Esophagus (tissue), 2 donors: Measurements from ENCODE around the gene TGFBR3L. TPM values are rescaled to one million over a fixed set of nuclear protein-coding genes. Genes with fewer than 3 reads are reported as not detected.
"Not testable (repeated sequence)": the region's sequence is repeated elsewhere in the genome, so short reads cannot be mapped to it uniquely, and the experiment has no call there.

Experiments used
- H3K27ac ChIP-seq, 2 donors: one replicate each; pipeline ENCODE4 v1.5.1; 2013; ENCODE audit warnings: low read depth in 2 of 2, mild to moderate bottlenecking in 2 of 2, inconsistent platforms in 1 of 2, low read length in 1 of 2, moderate library complexity in 1 of 2
- H3K27me3 ChIP-seq, 2 donors: one replicate each; pipeline ENCODE4 v1.6.1; 2013; ENCODE audit warnings: low read length in 2 of 2, control low read depth in 1 of 2, mild to moderate bottlenecking in 1 of 2; ENCODE audit not compliant: insufficient read depth in 2 of 2, control insufficient read depth in 1 of 2
- H3K36me3 ChIP-seq, 2 donors: one replicate each; pipeline ENCODE4 v1.6.1; 2013; ENCODE audit warnings: low read length in 1 of 2; ENCODE audit not compliant: control insufficient read depth in 2 of 2, insufficient read depth in 2 of 2
- H3K4me1 ChIP-seq, 2 donors: one replicate each; pipeline ENCODE4 v1.6.1; 2013; ENCODE audit warnings: low read length in 1 of 2; ENCODE audit not compliant: control insufficient read depth in 2 of 2, insufficient read depth in 2 of 2
- H3K4me3 ChIP-seq, 2 donors: one replicate each; pipeline ENCODE4 v1.5.1; 2013; ENCODE audit warnings: low read length in 2 of 2, mild to moderate bottlenecking in 2 of 2, low read depth in 1 of 2, moderate library complexity in 1 of 2
- H3K9me3 ChIP-seq, 2 donors: one replicate each; pipeline ENCODE4 v1.6.1; 2013; ENCODE audit warnings: mild to moderate bottlenecking in 2 of 2, low read depth in 1 of 2, low read length in 1 of 2, moderate library complexity in 1 of 2; ENCODE audit not compliant: control insufficient read depth in 2 of 2, insufficient read depth in 1 of 2
- WGBS, 2 donors: extraction: QIAGEN DNeasy Blood & Tissue Kit; methylation state at CpG; one replicate each; pipeline ENCODE4 v1.1.7; 2013; 5-methylcytosine and 5-hydroxymethylcytosine counted together
- polyA plus RNA-seq, 2 donors: library from polyadenylated mRNA; stranded (reverse); fragments of 200-250 nt; gene quantifications; one replicate each; pipeline ENCODE4 v1.2.3, GENCODE V29; 2013
- donor health status: healthy with polysubstance abuse.
- donor health status: Bipolar disorder and iron deficiency.

The TGFBR3L gene
- polyA plus RNA-seq, 2 donors: 0.08 TPM; not detected in 1

DNA sequence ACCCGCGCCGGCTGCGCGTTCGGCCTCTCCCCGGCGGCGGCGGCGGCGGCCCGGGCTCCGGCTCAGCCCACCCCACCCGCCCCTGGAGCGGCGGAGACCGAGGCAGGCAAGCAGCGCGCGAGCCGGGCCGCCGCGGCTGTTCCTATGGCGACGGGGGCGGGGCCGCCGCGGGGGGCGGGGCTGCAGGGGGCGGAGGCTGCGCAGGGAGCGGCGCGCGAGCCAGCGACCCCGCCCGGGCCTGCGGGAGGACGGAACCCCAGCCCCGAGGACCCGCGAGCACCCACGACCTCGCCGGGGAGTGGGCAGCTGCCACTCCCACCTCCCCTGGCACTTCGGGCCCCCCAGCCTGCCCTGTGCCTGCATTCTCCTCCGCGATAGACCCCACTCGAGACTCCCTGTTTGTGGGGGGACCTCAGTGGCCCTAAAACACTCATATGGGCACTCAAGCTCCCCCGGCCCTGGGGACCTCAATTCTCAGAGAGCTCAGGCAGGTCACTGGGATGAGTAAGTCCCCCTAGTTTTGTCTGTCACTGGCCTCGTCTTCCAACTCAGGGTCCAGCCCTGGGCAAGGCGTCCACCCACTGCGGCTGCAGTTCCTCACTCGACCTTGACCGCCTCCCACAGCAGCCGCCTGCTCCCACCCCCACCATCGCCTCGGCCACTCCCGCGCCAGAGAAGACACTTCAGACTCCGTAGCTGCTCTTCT is 11.5 kb downstream of the TGFBR3L start, which contains the start of gene CTXN1:
Gene CTXN1 (minus strand): TSS at position 115 of the 706 bp plus-strand sequence. CDS start 597 bp downstream, outside the sequence.
- H3K36me3 ChIP-seq: peaks cover under 1 to 22% of the 10 kb centered on the region in 2 donors
- peak within 1 kb of the TSS; percentile 31 to 46 for H3K4me3 ChIP-seq
- WGBS, 2 donors: 11 to 16% methylated on average over 36 to 65 of the region's 65 CpGs
- H3K27me3 ChIP-seq: no peaks in the 10 kb centered on the region
- peaks cover 14 to 24% of the 10 kb centered on the region in 2 donors for H3K4me1 ChIP-seq
- H3K27ac ChIP-seq: peak within 1 kb of the TSS; percentile 52 to 56
- no peaks in the 10 kb centered on the region for H3K9me3 ChIP-seq

DNA sequence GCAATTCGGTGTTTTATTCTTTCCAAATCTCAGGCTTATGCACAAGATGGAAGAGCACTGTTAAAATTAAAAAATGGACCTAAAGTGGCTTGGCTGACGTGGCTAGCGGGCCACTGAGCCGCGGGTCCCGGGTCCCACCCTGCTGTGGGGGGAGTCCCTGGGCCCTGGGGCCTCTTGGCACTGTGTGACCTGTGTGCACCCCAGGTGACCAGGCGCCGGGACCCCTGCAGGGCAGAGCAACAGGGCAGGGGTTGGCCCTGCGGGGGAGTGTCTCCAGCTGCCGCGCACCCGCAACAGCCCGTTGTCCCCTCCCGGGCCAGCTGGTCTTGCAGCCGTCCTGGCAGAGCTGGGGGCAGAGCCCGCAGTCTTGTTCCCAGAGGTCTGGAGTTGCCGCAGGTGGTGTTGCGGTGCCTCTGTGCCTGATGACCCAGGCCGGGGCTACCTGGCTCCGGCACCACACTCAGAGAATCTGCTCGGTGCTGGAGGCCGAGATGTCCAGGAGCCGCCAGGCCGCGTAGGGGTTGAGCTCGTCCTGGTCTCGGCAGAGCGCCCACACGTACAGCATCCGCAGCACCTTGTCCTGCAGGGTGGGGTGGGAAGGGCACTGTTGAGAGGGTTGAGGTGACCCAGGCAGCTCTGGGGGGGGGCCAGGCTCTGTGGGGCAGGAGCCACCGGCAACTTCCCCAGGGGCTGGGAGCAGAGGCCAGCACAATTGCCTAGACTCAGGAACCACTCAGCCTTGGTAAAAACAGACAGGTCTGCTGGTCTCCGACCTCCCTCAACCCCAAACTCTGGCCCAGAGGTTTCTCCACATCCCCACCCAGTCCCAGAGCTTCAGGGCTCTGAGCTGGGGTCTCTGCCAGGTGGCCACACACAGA is 12.3 kb downstream of the TGFBR3L start:
- no peaks in the 10 kb centered on the region for H3K27me3 ChIP-seq
- H3K4me3 ChIP-seq: no peak overlapping the region
- peak overlapping the region; percentile 50 to 74 for H3K27ac ChIP-seq
- 82% methylated on average over 31 to 32 of the region's 32 CpGs for WGBS, 2 donors
- peaks cover 4 to 26% of the 10 kb centered on the region in 2 donors for H3K36me3 ChIP-seq
- no peaks in the 10 kb centered on the region for H3K9me3 ChIP-seq
- H3K4me1 ChIP-seq: peaks cover 9 to 16% of the 10 kb centered on the region in 2 donors

DNA sequence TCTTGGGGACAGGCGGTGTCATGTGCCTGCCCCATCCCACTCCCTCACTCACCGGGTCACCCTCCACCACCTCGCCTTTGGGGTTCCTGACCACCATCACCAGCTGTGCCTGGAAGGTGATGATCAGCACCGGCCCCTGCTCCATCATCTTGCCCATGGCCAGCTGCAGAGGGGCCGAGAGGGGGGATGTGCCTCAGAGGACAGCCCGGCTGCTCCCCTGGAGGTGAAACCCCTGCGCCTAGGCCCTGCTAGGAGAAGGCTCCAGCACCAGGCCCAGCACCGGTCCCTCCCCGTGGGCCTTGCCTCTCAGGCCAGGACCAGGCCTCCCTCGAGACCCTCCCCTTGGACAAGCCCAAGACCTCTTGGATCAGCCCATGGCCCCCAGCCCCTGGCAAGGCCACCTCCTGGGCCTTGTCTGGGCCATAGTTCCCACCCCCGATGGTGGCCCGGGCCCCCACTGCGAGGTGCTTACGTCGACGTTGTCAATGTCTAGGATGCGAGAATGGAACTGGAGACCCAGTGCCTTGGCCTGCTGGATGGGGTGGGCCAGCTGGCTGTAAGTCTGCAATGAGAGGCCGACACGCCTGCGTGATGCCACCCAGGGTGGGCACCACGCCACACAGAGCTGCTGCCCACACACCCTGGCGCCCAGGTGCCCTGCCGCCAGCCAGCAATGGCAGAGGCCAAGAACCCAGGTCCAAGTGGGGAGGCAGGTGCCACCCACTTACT is 13.1 kb downstream of the TGFBR3L start:
- Histone ChIP-seq H3K4me1 (peaks cover 8 to 15% of the 10 kb centered on the region in 2 donors), H3K4me3 (no peak overlapping the region), H3K27ac (peak overlapping the region; percentile 50 to 74), H3K27me3 (no peaks in the 10 kb centered on the region), H3K9me3 (no peaks in the 10 kb centered on the region), H3K36me3 (peaks cover 9 to 27% of the 10 kb centered on the region in 2 donors)
- 76 to 78% methylated on average over 23 of the region's 23 CpGs for WGBS, 2 donors

DNA sequence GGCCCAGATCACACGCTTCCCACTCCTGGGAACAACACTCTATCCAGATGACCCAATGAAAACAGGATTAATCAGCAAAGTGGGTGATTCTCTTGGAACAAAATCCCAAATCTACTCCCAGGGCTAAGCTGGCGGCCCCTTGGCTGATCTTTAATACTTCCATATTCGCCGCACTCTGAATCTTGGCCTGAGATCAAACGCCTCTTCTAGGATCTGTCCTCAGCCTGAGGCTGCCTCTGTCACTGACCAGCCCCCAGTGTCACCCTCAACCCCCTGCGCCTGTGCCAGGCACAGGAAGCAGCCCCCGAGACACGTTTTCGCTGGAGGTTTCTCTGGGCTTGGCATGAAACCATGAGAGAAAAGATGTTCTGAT is 13.7 kb downstream of the TGFBR3L start:
- H3K27ac ChIP-seq: peak overlapping the region; percentile 50 to 74
- H3K4me3 ChIP-seq: no peak overlapping the region
- H3K27me3 ChIP-seq: no peaks in the 10 kb centered on the region
- peaks cover 12 to 28% of the 10 kb centered on the region in 2 donors for H3K36me3 ChIP-seq
- WGBS, 2 donors: 32 to 52% methylated on average over 9 of the region's 9 CpGs
- no peaks in the 10 kb centered on the region for H3K9me3 ChIP-seq
- H3K4me1 ChIP-seq: peaks cover 8 to 12% of the 10 kb centered on the region in 2 donors

DNA sequence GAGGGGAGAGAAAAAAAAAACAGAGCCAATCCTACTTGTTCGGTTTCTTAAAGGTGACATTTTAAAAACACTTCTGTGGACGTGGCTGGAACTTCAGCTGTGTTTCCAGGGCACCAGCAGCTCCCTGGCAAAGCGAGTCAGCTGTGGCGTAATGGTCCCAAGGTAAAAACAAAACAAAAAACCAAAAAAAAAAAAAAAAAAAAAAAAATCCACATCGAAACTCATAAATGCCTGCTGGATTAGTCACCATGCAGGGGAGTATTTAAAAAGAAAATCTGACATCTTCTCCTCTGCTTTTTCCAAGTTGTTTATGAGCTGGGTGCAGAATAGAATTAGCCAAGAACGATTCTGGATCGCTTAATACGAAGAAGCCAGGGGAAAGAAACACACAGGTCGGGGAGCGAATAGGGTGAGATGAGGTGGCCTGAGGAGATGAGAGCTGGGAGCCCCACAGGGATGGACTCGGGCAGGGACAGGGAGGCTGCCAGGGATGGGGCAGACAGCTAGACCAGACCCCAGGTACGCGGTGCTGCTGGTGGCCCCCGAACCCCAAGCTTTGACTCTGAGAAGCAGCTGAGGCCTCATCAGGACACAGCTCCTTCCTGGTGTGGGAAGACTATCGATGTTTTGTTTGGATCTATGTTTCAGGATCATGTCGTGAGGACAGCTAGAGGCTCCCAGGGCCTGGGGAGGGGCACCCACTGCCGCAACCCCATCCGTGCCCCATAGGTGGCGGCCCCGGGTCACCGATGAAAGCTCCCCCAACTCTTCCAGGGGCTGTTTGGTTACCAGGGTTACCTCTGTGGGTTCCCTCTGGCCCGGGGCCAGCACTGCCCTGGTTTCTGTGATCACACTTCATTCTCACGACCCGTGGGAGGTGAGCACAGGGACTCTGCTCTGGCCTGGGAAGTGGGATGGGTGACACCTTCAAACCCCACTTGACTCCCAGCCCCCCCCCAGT is 14.4 kb downstream of the TGFBR3L start:
- H3K36me3 ChIP-seq: peaks cover 17 to 34% of the 10 kb centered on the region in 2 donors
- no peaks in the 10 kb centered on the region for H3K27me3 ChIP-seq
- 32 to 46% methylated on average over 24 of the region's 24 CpGs for WGBS, 2 donors
- H3K4me3 ChIP-seq: no peak overlapping the region
- peak overlapping the region; percentile 61 to 92 for H3K27ac ChIP-seq
- H3K9me3 ChIP-seq: peaks cover 0 to 2% of the 10 kb centered on the region in 2 donors
- peaks cover 8 to 12% of the 10 kb centered on the region in 2 donors for H3K4me1 ChIP-seq

DNA sequence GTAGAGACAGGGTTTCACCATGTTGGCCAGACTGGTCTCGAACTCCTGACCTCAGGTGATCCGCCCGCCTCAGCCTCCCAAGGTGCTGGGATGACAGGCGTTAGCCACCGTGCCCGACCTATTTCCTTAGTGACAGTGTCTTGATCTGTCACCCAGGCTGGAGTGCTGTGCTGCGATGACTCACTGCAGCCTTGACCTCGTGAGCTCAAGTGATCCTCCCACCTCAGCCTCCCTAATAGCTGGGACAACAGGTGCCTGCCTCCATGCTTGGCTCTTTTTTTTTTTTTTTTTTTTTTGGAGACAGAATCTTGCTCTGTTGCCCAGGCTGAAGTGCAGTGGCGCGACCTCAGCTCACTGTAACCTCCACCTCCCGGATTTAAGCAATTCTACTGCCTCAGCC is 15.4 kb downstream of the TGFBR3L start:
- WGBS, 2 donors: 74 to 86% methylated on average over 9 to 11 of the region's 11 CpGs
- not testable (repeated sequence) for H3K4me3 ChIP-seq, H3K27me3 ChIP-seq, H3K9me3 ChIP-seq
- Histone ChIP-seq H3K4me1 (peaks cover 8 to 12% of the 10 kb centered on the region in 2 donors), H3K27ac (peak overlapping the region; percentile 11 to 44), H3K36me3 (peaks cover 17 to 39% of the 10 kb centered on the region in 2 donors)

DNA sequence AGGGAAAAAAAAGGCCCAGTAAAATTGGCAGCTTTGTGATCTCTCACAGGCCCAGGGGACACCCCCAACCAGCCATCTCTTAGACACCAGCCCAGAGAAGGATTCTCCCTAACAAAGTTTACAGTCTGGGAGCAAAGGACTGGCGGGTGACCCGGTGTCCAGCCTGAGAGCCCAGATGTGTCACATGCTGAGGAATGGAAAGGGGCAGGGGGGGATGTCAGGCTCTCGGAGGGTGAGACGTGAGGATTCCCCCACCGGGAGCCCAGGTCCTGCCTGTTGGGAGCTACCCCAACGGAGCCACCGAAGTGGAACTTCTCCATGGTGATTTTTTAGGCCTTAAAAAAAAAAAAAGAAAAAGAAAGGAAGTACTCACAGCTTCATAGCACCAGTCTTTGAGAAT is 16.1 kb downstream of the TGFBR3L start:
- H3K4me1 ChIP-seq: peaks cover 3 to 8% of the 10 kb centered on the region in 2 donors
- H3K27ac ChIP-seq: peak overlapping the region; percentile 44 to 61
- 77 to 80% methylated on average over 7 of the region's 7 CpGs for WGBS, 2 donors
- H3K27me3 ChIP-seq: no peaks in the 10 kb centered on the region
- no peak overlapping the region for H3K4me3 ChIP-seq
- peaks cover 22 to 45% of the 10 kb centered on the region in 2 donors for H3K36me3 ChIP-seq
- H3K9me3 ChIP-seq: peaks cover 0 to 2% of the 10 kb centered on the region in 2 donors

DNA sequence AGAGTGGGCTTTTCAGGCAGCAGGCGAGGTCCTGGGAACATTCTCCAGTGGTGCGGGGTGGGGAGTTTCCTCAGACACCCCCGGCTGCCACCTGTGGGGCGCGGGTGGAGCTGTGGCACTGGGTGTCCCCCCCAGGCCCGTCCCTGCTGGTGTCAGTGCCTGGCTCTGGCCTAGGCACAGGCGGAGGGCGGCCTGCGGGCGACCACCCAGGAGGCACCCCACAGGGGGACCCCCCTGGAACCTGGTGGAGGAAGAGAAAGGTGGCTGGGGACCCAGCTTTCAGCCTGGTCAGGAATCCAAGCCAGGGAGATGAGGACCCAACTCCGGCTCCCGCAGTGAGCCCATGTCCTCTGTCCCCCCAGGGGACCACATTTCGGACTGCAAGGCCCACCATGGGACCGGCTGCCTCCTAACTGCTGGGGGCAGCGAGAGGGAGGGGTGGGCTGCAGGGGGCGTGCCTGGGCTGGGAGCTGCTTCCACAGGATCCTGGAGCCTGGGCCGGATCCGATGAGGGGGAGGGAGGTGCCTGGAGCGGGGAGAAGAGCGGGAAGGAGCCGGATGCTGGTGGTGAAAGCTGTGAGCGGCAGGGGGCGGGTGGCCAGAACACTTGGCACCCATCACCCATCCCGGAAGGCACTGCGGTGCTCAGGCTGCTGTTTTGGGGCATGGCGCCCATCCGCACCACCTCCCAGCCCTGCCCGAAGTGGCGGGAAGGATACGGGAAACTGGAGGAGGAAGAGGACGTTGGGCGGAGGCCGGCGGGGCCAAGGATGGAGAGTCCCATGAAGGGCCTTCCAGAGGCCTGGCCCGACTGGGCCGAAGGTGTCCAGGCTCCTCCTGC is 16.8 kb downstream of the TGFBR3L start:
- peaks cover 0 to 2% of the 10 kb centered on the region in 2 donors for H3K9me3 ChIP-seq
- H3K27me3 ChIP-seq: no peaks in the 10 kb centered on the region
- H3K4me1 ChIP-seq: peaks cover 3 to 6% of the 10 kb centered on the region in 2 donors
- peaks cover 22 to 45% of the 10 kb centered on the region in 2 donors for H3K36me3 ChIP-seq
- H3K27ac ChIP-seq: peak overlapping the region; percentile 47 to 61
- H3K4me3 ChIP-seq: no peak overlapping the region
- WGBS, 2 donors: 83 to 88% methylated on average over 34 to 36 of the region's 36 CpGs
